ENCODE results near the gene C11orf54. TPM values are rescaled to one million over a fixed set of nuclear protein-coding genes. Genes with fewer than 3 reads are reported as not detected.

C11orf54 gene
- total RNA-seq, 2 experiments from 2014 or later, result 17.0 to 18.9 TPM

GRCh38 chr11:93807980-93808379 is 66.5 kb downstream of the C11orf54 start:
- no peak for DNase-seq
- H3K27ac Mint-ChIP-seq, result no peak overlapping the region
- ChIA-PET CTCF (no interaction called here), POLR2A (no interaction called here)
- no peaks in the 10 kb centered on the region for H3K27me3 Mint-ChIP-seq
- peaks cover 56% of the 10 kb centered on the region for H3K36me3 Mint-ChIP-seq (ENCODE audit: low read depth)
- no peaks in the 10 kb centered on the region for H3K4me1 Mint-ChIP-seq (ENCODE audit: low read depth)
- no peak for TF ChIP-seq CTCF (IDR thresholded peaks at IDR 0.05)
- ATAC-seq, result no peak
- H3K9me3 Mint-ChIP-seq, result no peaks in the 10 kb centered on the region
- no peak overlapping the region for H3K4me3 Mint-ChIP-seq
- intact Hi-C loops (cut with micrococcal nuclease), result no loop called here

GRCh38 chr11:93813974-93814373 is 72.5 kb downstream of the C11orf54 start:
- CTCF ChIA-PET, result no interaction called here
- no peaks in the 10 kb centered on the region for H3K4me1 Mint-ChIP-seq (ENCODE audit: low read depth)
- no peak for DNase-seq
- ATAC-seq, result no peak
- H3K27me3 Mint-ChIP-seq, result no peaks in the 10 kb centered on the region
- POLR2A ChIA-PET, result no interaction called here
- peaks cover 53% of the 10 kb centered on the region for H3K36me3 Mint-ChIP-seq (ENCODE audit: low read depth)
- no peak overlapping the region for H3K27ac Mint-ChIP-seq
- intact Hi-C loops (cut with micrococcal nuclease), result no loop called here
- no peaks in the 10 kb centered on the region for H3K9me3 Mint-ChIP-seq
- TF ChIP-seq CTCF (IDR thresholded peaks at IDR 0.05), result no peak
- no peak overlapping the region for H3K4me3 Mint-ChIP-seq

Small RNAs within 50 kb of the gene (microRNA-seq; reads per million reads assigned to microRNA genes)
- gene MIR1304 (ENCODE audit: borderline microRNAs expressed, borderline replicate concordance), result 19.7 reads per million, percentile 46 among the genes with 10 or more reads in this experiment

Other genes starting within 250 kb of the C11orf54 start
- 1 to 10 TPM; 5.0 to 9.4 TPM for gene SMCO4, start 198.3 kb upstream of the C11orf54 start, total RNA-seq
- 10 to 100 TPM; 25.4 to 26.5 TPM for gene CEP295, start 80.0 kb upstream of the C11orf54 start, total RNA-seq
- gene TAF1D, start 177 bp upstream of the C11orf54 start, total RNA-seq, result 100 to 1,000 TPM; 334 to 344 TPM
- 10 to 100 TPM; 30.1 to 31.3 TPM for gene MED17, start 42.6 kb downstream of the C11orf54 start, total RNA-seq
- not detected for gene VSTM5, start 108.9 kb downstream of the C11orf54 start, total RNA-seq